Measurements from ENCODE around the gene SLC40A1.

The SLC40A1 gene

GRCh38 chr2:189580658-189581353, at the start of gene SLC40A1:
Gene SLC40A1 (minus strand): TSS chr2:189580786. CDS start chr2:189580460, 326 bp downstream.
- H3K36me3 ChIP-seq (replicated peaks; ENCODE audit: low read depth, low read length): no peaks in the 10 kb centered on the region
- no peak within 1 kb of the TSS for H3K4me2 ChIP-seq (ENCODE audit: low read length)
- H4K20me1 ChIP-seq (ENCODE audit: insufficient read depth, low read length): no peaks in the 10 kb centered on the region
- TF ChIP-seq EZH2phosphoT487 (IDR thresholded peaks at IDR 0.05; ENCODE audit: low read depth) (no peak), CTCF (IDR thresholded peaks at IDR 0.05; ENCODE audit: low read depth, low read length) (no peak)
- no peaks in the 10 kb centered on the region for H3K27me3 ChIP-seq (ENCODE audit: low read depth, low read length)
- no peak within 1 kb of the TSS for H3K27ac ChIP-seq (ENCODE audit: low read length)
- H3K9me3 ChIP-seq (ENCODE audit: insufficient read depth, low read length): no peaks in the 10 kb centered on the region
- H3K79me2 ChIP-seq (ENCODE audit: low read length): no peaks in the 10 kb centered on the region
- H2AFZ ChIP-seq (ENCODE audit: low read depth, low read length): no peak within 1 kb of the TSS
- H3K4me1 ChIP-seq (ENCODE audit: low read length): peaks cover 7% of the 10 kb centered on the region; the same call in 1 of the 2 replicates
- no peak within 1 kb of the TSS for H3K4me3 ChIP-seq (ENCODE audit: low read length)
- no peak within 1 kb of the TSS for H3K9ac ChIP-seq (ENCODE audit: low read length)

- Histone ChIP-seq H3K4me2 (ENCODE audit: low read length) (no peak overlapping the region), H3K4me3 (ENCODE audit: low read length) (no peak overlapping the region), H3K27me3 (ENCODE audit: low read depth, low read length) (no peaks in the 10 kb centered on the region), H4K20me1 (ENCODE audit: insufficient read depth, low read length) (no peaks in the 10 kb centered on the region), H3K36me3 (replicated peaks; ENCODE audit: low read depth, low read length) (no peaks in the 10 kb centered on the region), H3K9ac (ENCODE audit: low read length) (no peak overlapping the region), H2AFZ (ENCODE audit: low read depth, low read length) (no peak overlapping the region), H3K27ac (ENCODE audit: low read length) (no peak overlapping the region), H3K79me2 (ENCODE audit: low read length) (no peaks in the 10 kb centered on the region), H3K9me3 (ENCODE audit: insufficient read depth, low read length) (no peaks in the 10 kb centered on the region), H3K4me1 (ENCODE audit: low read length) (no peaks in the 10 kb centered on the region)
- TF ChIP-seq CTCF (IDR thresholded peaks at IDR 0.05; ENCODE audit: low read depth, low read length) (no peak), EZH2phosphoT487 (IDR thresholded peaks at IDR 0.05; ENCODE audit: low read depth) (no peak)
These were observed 49.2 kb upstream of the SLC40A1 start for GRCh38 chr2:189629531-189630453.

- Histone ChIP-seq H3K36me3 (replicated peaks; ENCODE audit: low read depth, low read length) (no peaks in the 10 kb centered on the region), H3K9ac (ENCODE audit: low read length) (no peak overlapping the region), H3K9me3 (ENCODE audit: insufficient read depth, low read length) (no peaks in the 10 kb centered on the region), H4K20me1 (ENCODE audit: insufficient read depth, low read length) (no peaks in the 10 kb centered on the region), H3K4me1 (ENCODE audit: low read length) (no peaks in the 10 kb centered on the region), H2AFZ (ENCODE audit: low read depth, low read length) (no peak overlapping the region), H3K4me2 (ENCODE audit: low read length) (no peak overlapping the region), H3K4me3 (ENCODE audit: low read length) (no peak overlapping the region), H3K27me3 (ENCODE audit: low read depth, low read length) (no peaks in the 10 kb centered on the region), H3K79me2 (ENCODE audit: low read length) (no peaks in the 10 kb centered on the region), H3K27ac (ENCODE audit: low read length) (no peak overlapping the region)
- TF ChIP-seq CTCF (IDR thresholded peaks at IDR 0.05; ENCODE audit: low read depth, low read length) (no peak), EZH2phosphoT487 (IDR thresholded peaks at IDR 0.05; ENCODE audit: low read depth) (no peak)
These were observed 48.4 kb upstream of the SLC40A1 start for GRCh38 chr2:189628817-189629530.

All from OCI-LY3 (cell line).